GM19193 (cell line): ENCODE measurements around the gene COLEC12.

Experiments
- POLR2A ChIP-seq: IDR thresholded peaks from 4 replicates; pipeline ENCODE4 v1.6.1; 2011; ENCODE audit not compliant: insufficient read depth, insufficient read length; ENCODE audit errors: extremely low read depth

Gene COLEC12

DNA sequence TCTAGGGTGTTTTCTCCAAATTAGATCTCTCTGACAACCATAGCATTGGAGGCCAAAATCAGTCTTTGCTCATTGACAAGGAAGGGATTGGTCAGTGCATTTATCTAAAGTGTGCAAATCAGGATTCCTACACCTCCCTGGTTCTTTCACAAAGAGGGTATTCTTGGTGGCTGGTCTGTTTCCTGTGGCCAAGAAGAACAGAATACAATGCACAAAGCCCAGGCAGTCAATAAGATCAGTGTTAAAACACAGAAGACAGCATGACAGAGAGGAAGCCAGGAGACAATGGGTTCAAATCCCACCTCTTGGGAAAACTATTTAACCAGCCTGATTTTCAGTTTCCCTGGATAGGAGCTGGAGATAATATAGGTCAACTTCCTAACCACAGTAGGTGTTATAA is 186.6 kb downstream of the COLEC12 start:
- no peak for TF ChIP-seq POLR2A

GRCh38 chr18:312415-312814 is 188.1 kb downstream of the COLEC12 start:
- no peak for TF ChIP-seq POLR2A

GRCh38 chr18:310042-310441 is 190.5 kb downstream of the COLEC12 start:
- TF ChIP-seq POLR2A, result no peak

GRCh38 chr18:306608-307255 is 193.8 kb downstream of the COLEC12 start:
- TF ChIP-seq POLR2A, result no peak

DNA sequence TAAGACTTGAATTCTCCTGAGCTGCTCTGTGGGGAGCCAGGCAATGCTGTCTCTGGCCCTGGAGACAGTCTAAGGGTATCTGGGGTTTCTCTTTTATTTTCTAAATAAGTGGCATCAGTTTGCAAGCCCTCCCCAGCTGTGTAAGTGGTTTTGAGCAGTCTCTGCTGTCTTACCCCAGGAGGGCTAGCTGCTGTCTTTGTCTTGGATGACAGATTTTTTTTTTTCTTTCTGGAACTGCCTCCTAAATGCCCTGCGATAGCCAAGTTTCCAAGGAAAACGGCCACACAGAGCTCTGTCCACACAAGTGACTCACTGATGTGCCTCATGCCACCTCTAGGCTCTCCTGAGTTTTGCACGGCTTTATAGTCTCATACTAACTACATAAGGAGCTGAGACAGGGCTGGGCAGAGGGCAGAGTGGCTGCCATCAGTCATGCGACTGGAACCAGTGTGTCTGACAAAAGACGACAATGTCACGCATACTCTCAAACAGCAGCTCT is 195.4 kb downstream of the COLEC12 start:
- no peak for TF ChIP-seq POLR2A

DNA sequence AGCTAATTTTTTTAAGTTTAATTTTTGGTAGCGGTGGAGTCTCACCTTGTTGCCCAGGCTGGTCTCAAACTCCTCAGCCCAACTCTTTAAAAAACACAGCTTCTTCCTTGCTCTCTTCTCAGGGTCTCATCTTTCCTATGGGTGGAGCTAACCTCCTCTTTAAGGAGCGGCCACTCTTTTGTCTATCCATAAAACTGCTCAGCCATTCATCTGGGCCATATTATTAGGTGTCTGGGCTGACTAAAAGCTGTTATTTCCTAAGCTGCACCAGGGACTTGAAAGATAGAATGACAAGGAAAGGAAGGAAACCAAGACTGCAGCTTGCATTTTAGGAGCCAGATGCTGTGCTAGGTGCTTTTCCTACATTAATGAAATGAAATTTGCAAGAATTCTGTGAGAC is 196.9 kb downstream of the COLEC12 start:
- TF ChIP-seq POLR2A, result no peak

GRCh38 chr18:303011-303410 is 197.5 kb downstream of the COLEC12 start:
- no peak for TF ChIP-seq POLR2A

DNA sequence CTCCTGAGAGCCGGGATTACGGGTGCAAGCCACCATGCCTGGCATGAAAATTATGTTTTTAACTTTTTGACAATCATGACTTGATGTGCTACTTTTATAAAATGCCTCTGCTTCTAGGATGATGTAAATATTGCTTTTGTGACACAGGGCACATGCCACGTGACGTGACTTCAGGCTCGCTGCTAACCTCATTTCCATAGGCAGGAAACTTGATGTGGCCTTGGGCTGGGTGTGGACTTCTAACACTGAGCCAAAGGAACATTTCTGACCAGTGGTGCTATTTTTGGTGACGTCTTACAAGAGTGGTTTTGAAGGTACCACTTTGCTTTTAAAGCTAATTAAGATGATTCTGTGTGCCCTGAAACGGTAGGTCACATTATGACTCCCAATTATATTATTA is 198.4 kb downstream of the COLEC12 start:
- no peak for TF ChIP-seq POLR2A

GRCh38 chr18:297936-298335 is 202.6 kb downstream of the COLEC12 start:
- no peak for TF ChIP-seq POLR2A

DNA sequence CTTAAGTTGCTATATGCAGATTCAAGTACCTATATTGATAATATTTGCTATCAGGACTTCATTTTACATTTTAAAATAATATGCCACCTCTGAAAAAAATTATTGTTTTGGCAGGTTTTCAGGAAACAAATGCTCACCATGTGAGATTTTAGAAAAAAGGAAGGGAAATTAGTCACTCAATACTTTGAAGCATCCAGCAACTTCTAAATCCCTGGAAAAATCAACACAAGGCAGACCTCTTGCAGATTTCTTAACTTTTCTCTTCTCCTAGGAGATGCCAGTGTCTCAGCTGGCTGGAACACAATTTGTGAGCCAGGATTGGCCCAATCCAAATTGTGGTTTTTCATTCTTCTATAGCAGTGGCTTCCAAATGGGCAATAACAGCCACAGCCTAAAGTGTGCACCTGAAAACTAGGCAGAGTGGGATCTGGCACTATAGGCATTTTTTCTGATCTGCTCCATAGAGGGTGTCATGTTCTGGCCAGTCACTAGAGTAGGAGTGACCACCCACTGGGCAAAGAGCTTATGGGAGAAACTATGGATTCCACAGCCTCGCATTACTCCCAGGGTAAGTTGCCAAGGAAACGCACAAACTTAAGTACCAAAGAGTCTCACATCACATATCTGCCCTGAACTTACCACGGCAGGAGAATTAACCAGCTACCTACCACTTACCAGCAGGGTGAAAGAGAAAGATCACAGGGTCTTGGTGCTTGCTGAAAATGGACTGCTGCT is 204.6 kb downstream of the COLEC12 start:
- TF ChIP-seq POLR2A, result no peak

GRCh38 chr18:294566-294965 is 205.9 kb downstream of the COLEC12 start:
- TF ChIP-seq POLR2A, result no peak

GRCh38 chr18:293536-293935 is 207.0 kb downstream of the COLEC12 start:
- TF ChIP-seq POLR2A, result no peak

DNA sequence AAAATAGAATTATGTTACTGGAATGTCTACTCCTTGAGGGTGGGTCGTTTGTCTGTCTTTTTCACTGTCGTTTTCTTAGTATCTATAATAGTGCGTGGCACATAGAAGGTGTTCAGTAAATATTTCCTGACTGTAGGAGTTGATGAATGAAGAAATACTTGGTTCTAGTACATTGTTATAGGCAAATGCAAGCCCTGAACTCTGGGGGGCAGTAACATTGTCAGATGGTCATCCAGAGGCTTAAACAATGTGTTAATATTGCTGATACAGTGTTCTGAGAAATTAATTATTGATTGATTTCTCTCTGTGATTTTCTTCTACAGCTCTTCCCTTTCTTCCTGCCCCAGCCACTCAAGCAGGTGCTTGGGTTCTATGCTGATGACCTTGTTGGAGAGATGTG is 208.2 kb downstream of the COLEC12 start:
- no peak for TF ChIP-seq POLR2A

GRCh38 chr18:289026-289425 is 211.5 kb downstream of the COLEC12 start:
- no peak for TF ChIP-seq POLR2A

- TF ChIP-seq POLR2A, result no peak
Observed at GRCh38 chr18:286515-287310, 213.8 kb downstream of the COLEC12 start.
